IMR-90 (cell line): ENCODE results near the gene KCTD11.

Experiments
- BHLHE40 ChIP-seq: fragments of 150-350 bp; IDR thresholded peaks from 2 replicates; pipeline ENCODE4 v1.6.1; 2016; ENCODE audit warnings: mild to moderate bottlenecking, low read depth, low read length
- CEBPB ChIP-seq: IDR thresholded peaks from 2 replicates; pipeline ENCODE4 v1.6.1; 2012; ENCODE audit warnings: low read depth, low read length, improper control_type of control experiment
- CHD1 ChIP-seq: IDR thresholded peaks from 2 replicates; pipeline ENCODE4 v1.6.1; 2012; ENCODE audit warnings: low read depth, low read length, improper control_type of control experiment
- CTCF ChIP-seq: conservative IDR thresholded peaks from 2 replicates; pipeline ENCODE4 v1.5.1; 2012; ENCODE audit warnings: mild to moderate bottlenecking, low read depth, low read length, improper control_type of control experiment
- FOS ChIP-seq: fragments of 150-350 bp; IDR thresholded peaks from 2 replicates; pipeline ENCODE4 v1.6.1; 2016; ENCODE audit warnings: low read depth, low read length
- MAFK ChIP-seq: IDR thresholded peaks from 2 replicates; pipeline ENCODE4 v1.6.1; 2012; ENCODE audit warnings: low read depth, low read length, improper control_type of control experiment
- MAZ ChIP-seq: IDR thresholded peaks from 2 replicates; pipeline ENCODE4 v1.6.1; 2012; ENCODE audit warnings: low read depth, mild to moderate bottlenecking, low read length, improper control_type of control experiment, moderate library complexity, borderline replicate concordance
- MXI1 ChIP-seq: IDR thresholded peaks from 2 replicates; pipeline ENCODE4 v1.6.1; 2012; ENCODE audit warnings: low read depth, mild to moderate bottlenecking, low read length, moderate library complexity, borderline replicate concordance
- POLR2A ChIP-seq: IDR thresholded peaks from 2 replicates; pipeline ENCODE4 v1.6.1; 2012; ENCODE audit warnings: mild to moderate bottlenecking, low read depth, low read length
- RAD21 ChIP-seq: IDR thresholded peaks from 2 replicates; pipeline ENCODE4 v1.6.1; 2012; ENCODE audit warnings: low read length, improper control_type of control experiment
- RFX5 ChIP-seq: IDR thresholded peaks from 2 replicates; pipeline ENCODE4 v1.8.0; 2012; ENCODE audit warnings: low read depth, mild to moderate bottlenecking, low read length, moderate library complexity
- SMC3 ChIP-seq: fragments of 150-350 bp; IDR thresholded peaks from 2 replicates; pipeline ENCODE4 v1.6.1; 2016; ENCODE audit warnings: low read depth, mild to moderate bottlenecking, antibody characterized with exemption, low read length, moderate library complexity
- TF ChIP-seq, protein P1 (sequence below): fragments of 150-350 bp; IDR thresholded peaks from 2 replicates; pipeline ENCODE4 v1.6.1; 2017; ENCODE audit warnings: mild to moderate bottlenecking, antibody characterized with exemption, low read length, low read depth

- TF ChIP-seq CTCF (no peak), CEBPB (no peak), SMC3 (no peak), MAZ (no peak), POLR2A (no peak), CHD1 (no peak), RAD21 (no peak), FOS (no peak), MXI1 (no peak), MAFK (no peak), RFX5 (no peak), BHLHE40 (no peak)
- TF ChIP-seq, protein P1, sequence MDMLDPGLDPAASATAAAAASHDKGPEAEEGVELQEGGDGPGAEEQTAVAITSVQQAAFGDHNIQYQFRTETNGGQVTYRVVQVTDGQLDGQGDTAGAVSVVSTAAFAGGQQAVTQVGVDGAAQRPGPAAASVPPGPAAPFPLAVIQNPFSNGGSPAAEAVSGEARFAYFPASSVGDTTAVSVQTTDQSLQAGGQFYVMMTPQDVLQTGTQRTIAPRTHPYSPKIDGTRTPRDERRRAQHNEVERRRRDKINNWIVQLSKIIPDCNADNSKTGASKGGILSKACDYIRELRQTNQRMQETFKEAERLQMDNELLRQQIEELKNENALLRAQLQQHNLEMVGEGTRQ: no peak
Measured at GRCh38 chr17:7383371-7383741, 31.4 kb downstream of the KCTD11 start.
